GM12872 (cell line): ENCODE results near the gene HIGD1A.

Experiments
- CTCF ChIP-seq: IDR thresholded peaks from 3 replicates; pipeline ENCODE4 v1.5.1; 2011; ENCODE audit warnings: low read depth, mild to moderate bottlenecking, low read length, moderate library complexity; ENCODE audit not compliant: insufficient read depth

HIGD1A gene

DNA sequence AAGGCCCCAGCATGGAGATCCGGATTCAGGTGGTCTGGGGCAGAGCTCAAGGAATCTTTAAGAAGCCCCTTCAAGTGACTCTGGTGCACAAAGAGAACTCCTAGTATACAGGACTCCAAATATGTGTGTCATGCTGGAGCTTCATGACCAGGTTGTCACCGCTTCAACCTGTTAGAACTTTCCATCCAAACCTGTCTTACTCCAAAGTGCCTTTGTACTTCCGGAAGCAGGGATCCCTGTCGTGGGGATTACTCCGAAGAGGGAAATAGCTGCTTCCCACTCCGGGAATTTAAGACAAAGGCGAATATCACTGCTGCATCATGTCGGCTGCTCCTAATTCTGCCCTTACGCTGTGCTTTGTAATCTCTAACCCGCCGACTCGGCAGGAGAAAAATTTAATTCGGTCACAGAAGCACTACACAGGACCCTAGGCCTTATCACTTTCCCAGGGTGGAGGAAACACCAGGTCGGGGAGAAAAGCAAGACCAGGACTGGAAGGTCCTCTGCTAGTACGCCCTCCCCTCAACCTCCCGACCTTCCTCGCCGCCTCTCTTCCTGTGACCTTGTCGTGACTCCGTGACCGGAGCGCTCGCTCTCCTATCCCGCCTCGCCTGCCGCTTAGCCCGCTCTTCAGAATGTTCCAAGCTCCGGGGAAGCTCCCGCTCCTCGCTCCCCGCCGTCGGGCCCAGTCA lies 730 bp downstream of the HIGD1A start:
- no peak for TF ChIP-seq CTCF

DNA sequence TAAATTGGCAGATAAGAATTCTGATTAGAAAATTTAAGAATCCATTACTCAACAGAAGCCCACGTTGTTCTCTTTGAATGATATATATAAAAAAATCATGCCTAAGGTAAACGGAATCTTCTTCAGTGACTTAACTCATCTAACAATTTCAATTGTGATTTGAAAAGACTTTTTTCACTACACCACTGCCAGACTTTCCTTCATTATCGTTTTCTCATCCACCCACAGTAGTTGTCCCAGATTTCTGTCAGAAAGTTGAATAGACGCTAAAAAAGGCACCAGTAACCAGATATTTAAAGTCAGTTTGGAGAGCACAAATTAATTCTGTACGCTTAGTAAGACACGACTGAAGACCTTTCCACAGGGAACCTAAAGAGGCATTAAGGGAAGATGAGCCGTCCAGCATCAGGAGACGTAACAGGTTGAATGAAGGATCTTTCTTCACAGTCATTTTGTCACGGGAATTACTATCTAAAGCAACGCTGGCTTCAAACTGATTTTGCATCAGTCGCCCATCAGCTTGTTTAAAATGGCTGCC lies 1.3 kb downstream of the HIGD1A start:
- no peak for TF ChIP-seq CTCF

- TF ChIP-seq CTCF, result no peak
Measured at GRCh38 chr3:42801784-42802183, 2.5 kb downstream of the HIGD1A start.

GRCh38 chr3:42801048-42801620 lies 3.2 kb downstream of the HIGD1A start:
- no peak for TF ChIP-seq CTCF

DNA sequence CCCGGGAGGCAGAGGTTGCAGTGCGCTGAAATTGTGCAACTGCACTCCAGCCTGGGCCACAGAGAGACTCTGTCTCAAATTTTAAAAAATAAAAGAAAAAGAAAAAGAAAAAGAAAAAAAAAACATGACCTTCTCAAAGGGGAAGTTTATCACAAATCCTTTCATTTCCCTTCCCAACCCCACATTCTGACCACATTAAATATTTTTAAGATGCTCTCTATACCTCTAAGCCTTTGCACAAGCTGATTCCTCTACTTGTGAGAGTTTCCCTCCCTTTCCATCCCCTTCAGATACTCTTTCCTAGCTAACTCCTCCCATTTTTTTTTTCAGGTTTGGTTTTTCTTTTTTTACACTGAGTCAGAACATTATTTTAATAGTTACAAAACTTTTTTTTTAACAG lies 4.0 kb downstream of the HIGD1A start:
- TF ChIP-seq CTCF, result no peak

DNA sequence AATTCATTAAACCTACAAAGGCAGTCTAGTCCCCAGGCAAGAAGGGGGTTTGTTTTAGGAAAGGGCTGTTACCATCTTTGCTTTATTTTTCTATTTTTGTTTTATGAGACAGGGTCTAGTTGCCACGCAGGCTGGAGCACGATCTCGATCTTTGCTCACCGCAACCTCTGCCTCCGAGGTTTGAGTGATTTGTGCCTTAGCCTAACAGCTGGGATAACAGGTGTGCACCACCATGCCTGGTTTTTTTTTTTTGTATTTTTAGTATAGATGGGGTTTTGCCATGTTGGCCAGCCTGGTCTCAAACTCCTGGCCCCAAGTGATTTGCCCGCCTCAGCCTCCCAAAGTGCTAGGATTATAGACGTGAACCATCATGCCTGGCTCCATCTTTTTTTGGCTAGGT lies 4.9 kb downstream of the HIGD1A start:
- no peak for TF ChIP-seq CTCF

- TF ChIP-seq CTCF, result no peak
Measured at GRCh38 chr3:42796332-42796885, 7.9 kb downstream of the HIGD1A start.
